ENCODE results near the gene RPAP2.

DNA sequence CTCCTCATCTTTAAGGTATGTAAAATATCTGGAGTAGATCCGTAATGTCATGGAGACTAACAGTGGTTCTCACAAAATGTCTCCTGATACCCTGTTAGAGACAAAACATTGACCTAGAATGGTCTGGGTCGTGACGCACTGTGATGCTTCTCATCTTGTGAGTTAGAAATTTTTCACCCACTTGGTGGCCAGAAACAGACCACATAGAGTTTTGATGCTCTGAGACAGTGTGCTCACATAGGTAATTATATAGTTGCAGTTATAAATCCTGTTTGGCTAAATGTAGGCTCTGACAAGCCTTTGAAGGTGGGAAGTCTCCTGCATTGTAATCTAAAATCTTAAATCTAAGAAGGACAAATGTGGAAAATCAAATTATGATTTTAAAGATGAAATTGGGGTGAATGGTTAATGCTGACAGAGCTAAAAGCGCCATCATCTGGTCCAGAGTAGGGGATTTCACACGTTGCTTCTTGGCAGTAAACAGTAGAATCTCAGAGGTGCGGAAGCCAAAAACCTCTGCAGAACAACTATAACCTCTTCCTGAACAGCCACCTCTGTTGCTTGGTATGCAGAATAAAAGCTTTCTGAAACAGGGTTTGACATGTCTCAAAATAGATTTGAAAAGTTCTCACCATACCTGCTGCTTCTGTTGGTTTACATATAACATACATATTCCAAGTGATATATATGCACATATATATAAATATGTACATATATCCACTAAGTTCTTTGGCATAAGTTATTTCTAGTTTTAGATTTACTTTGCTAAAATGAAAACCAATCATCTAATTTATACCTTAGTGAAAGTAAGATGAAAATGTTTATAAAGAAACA, 17.1 kb downstream of the RPAP2 start:
- TF ChIP-seq, protein P1, sequence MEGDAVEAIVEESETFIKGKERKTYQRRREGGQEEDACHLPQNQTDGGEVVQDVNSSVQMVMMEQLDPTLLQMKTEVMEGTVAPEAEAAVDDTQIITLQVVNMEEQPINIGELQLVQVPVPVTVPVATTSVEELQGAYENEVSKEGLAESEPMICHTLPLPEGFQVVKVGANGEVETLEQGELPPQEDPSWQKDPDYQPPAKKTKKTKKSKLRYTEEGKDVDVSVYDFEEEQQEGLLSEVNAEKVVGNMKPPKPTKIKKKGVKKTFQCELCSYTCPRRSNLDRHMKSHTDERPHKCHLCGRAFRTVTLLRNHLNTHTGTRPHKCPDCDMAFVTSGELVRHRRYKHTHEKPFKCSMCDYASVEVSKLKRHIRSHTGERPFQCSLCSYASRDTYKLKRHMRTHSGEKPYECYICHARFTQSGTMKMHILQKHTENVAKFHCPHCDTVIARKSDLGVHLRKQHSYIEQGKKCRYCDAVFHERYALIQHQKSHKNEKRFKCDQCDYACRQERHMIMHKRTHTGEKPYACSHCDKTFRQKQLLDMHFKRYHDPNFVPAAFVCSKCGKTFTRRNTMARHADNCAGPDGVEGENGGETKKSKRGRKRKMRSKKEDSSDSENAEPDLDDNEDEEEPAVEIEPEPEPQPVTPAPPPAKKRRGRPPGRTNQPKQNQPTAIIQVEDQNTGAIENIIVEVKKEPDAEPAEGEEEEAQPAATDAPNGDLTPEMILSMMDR (IDR thresholded peaks at IDR 0.05; ENCODE audit: insufficient read depth, low read length, poor library complexity, severe bottlenecking), result no peak
- TF ChIP-seq EZH2phosphoT487 (conservative IDR thresholded peaks at IDR 0.05; ENCODE audit: low read length), result no peak

Measured in SU-DHL-6 (cell line).